DND-41 (cell line): Measurements from ENCODE around the gene RBFOX2.

Source experiments
- ATAC-seq: fragments of 200-7000 bp; cut with Tn5 transposase; 3 replicates; pipeline ENCODE4 v1.9.1; 2021; ENCODE audit warnings: low read depth; ENCODE audit not compliant: insufficient read depth
- DNase-seq: peaks from one replicate; pipeline ENCODE4 v3.0.0-alpha.2; 2020
- H2AFZ ChIP-seq: 2 replicates; pipeline ENCODE4 v1.6.0; 2012; ENCODE audit warnings: low read depth, low read length
- H3K27ac ChIP-seq: 2 replicates; pipeline ENCODE4 v1.5.1; 2012; ENCODE audit warnings: low read length, inconsistent platforms
- H3K27me3 ChIP-seq: fragments of 200-600 bp; sonication (generic); 2 replicates; pipeline ENCODE4 v1.6.0; 2012; ENCODE audit warnings: low read length, mild to moderate bottlenecking, inconsistent platforms; ENCODE audit not compliant: insufficient read depth, poor library complexity
- H3K36me3 ChIP-seq: 2 replicates; pipeline ENCODE4 v1.5.1; 2012; ENCODE audit warnings: low read length, inconsistent platforms; ENCODE audit not compliant: insufficient read depth
- H3K4me1 ChIP-seq: 2 replicates; pipeline ENCODE4 v1.5.1; 2012; ENCODE audit warnings: mild to moderate bottlenecking, low read length; ENCODE audit not compliant: insufficient read depth
- H3K4me2 ChIP-seq: 2 replicates; pipeline ENCODE4 v1.6.0; 2012; ENCODE audit warnings: mild to moderate bottlenecking, moderate library complexity, low read length, inconsistent platforms; ENCODE audit not compliant: insufficient read depth
- H3K4me3 ChIP-seq, 2 experiments: fragments of 200-600 bp in 1 of 2; shearing (Covaris generic) in 1 of 2; 2 replicates each; pipeline ENCODE4 v1.5.1; 2012 to 2016; ENCODE audit warnings: inconsistent platforms in 2 of 2, low read length in 2 of 2, mild to moderate bottlenecking in 2 of 2, low read depth in 1 of 2, moderate library complexity in 1 of 2
- H3K79me2 ChIP-seq: 2 replicates; pipeline ENCODE4 v1.6.0; 2012; ENCODE audit warnings: low read length, inconsistent platforms; ENCODE audit not compliant: insufficient read depth
- H3K9ac ChIP-seq: 2 replicates; pipeline ENCODE4 v1.6.0; 2012; ENCODE audit warnings: low read depth, mild to moderate bottlenecking, inconsistent platforms, low read length, moderate library complexity
- H3K9me3 ChIP-seq: 2 replicates; pipeline ENCODE4 v1.5.1; 2012; ENCODE audit warnings: low read length, moderate library complexity, mild to moderate bottlenecking, inconsistent platforms; ENCODE audit not compliant: insufficient read depth, severe bottlenecking
- H4K20me1 ChIP-seq: 2 replicates; pipeline ENCODE4 v1.6.0; 2012; ENCODE audit warnings: low read length; ENCODE audit not compliant: insufficient read depth
- CTCF ChIP-seq: IDR thresholded peaks from 2 replicates; pipeline ENCODE4 v1.5.1; 2012; ENCODE audit warnings: borderline replicate concordance, low read length, moderate library complexity, mild to moderate bottlenecking; ENCODE audit not compliant: poor library complexity, severe bottlenecking; ENCODE audit errors: extremely low read depth
- EZH2 ChIP-seq: IDR thresholded peaks from 3 replicates; pipeline ENCODE4 v1.6.1; 2012; ENCODE audit warnings: borderline replicate concordance, low read depth, mild to moderate bottlenecking, moderate library complexity, low read length, inconsistent platforms; ENCODE audit not compliant: severe bottlenecking

The RBFOX2 gene

GRCh38 chr22:35978201-35978600 is 50.4 kb downstream of the RBFOX2 start:
- TF ChIP-seq EZH2 (no peak), CTCF (no peak)
- no peaks in the 10 kb centered on the region for H4K20me1 ChIP-seq
- no peak overlapping the region for H3K9ac ChIP-seq
- ATAC-seq (no peak), DNase-seq (no peak)
- H3K36me3 ChIP-seq, result no peaks in the 10 kb centered on the region
- H3K4me2 ChIP-seq, result no peak overlapping the region
- H3K9me3 ChIP-seq, result no peaks in the 10 kb centered on the region
- no peak overlapping the region for H3K27ac ChIP-seq
- H2AFZ ChIP-seq, result no peak overlapping the region
- H3K4me1 ChIP-seq, result no peaks in the 10 kb centered on the region
- peaks cover 8% of the 10 kb centered on the region for H3K27me3 ChIP-seq
- no peak overlapping the region for H3K4me3 ChIP-seq
- no peaks in the 10 kb centered on the region for H3K79me2 ChIP-seq

GRCh38 chr22:35977136-35977535 is 51.5 kb downstream of the RBFOX2 start:
- Histone ChIP-seq H3K27me3 (peaks cover 4% of the 10 kb centered on the region), H4K20me1 (no peaks in the 10 kb centered on the region), H3K4me1 (no peaks in the 10 kb centered on the region), H3K4me3 (no peak overlapping the region), H2AFZ (no peak overlapping the region), H3K9me3 (no peaks in the 10 kb centered on the region), H3K36me3 (no peaks in the 10 kb centered on the region), H3K27ac (no peak overlapping the region), H3K4me2 (no peak overlapping the region), H3K79me2 (no peaks in the 10 kb centered on the region), H3K9ac (no peak overlapping the region)
- DNase-seq (no peak), ATAC-seq (no peak)
- TF ChIP-seq EZH2 (no peak), CTCF (no peak)

GRCh38 chr22:35973388-35973787 is 55.2 kb downstream of the RBFOX2 start:
- H3K9ac ChIP-seq, result no peak overlapping the region
- TF ChIP-seq CTCF, result no peak
- TF ChIP-seq EZH2, result no peak
- no peak overlapping the region for H3K4me2 ChIP-seq
- H3K9me3 ChIP-seq, result no peaks in the 10 kb centered on the region
- H3K27me3 ChIP-seq, result no peaks in the 10 kb centered on the region
- ATAC-seq (no peak), DNase-seq (no peak)
- no peak overlapping the region for H3K4me3 ChIP-seq
- H3K4me1 ChIP-seq, result no peaks in the 10 kb centered on the region
- no peaks in the 10 kb centered on the region for H3K79me2 ChIP-seq
- H3K27ac ChIP-seq, result no peak overlapping the region
- H4K20me1 ChIP-seq, result no peaks in the 10 kb centered on the region
- H2AFZ ChIP-seq, result no peak overlapping the region
- H3K36me3 ChIP-seq, result no peaks in the 10 kb centered on the region

- H3K9me3 ChIP-seq, result no peaks in the 10 kb centered on the region
- no peaks in the 10 kb centered on the region for H3K36me3 ChIP-seq
- H3K4me3 ChIP-seq, result no peak overlapping the region
- no peaks in the 10 kb centered on the region for H3K79me2 ChIP-seq
- H3K4me2 ChIP-seq, result no peak overlapping the region
- no peak overlapping the region for H3K9ac ChIP-seq
- no peaks in the 10 kb centered on the region for H3K4me1 ChIP-seq
- ATAC-seq, result no peak
- no peak overlapping the region for H2AFZ ChIP-seq
- no peaks in the 10 kb centered on the region for H4K20me1 ChIP-seq
- TF ChIP-seq EZH2 (no peak), CTCF (no peak)
- H3K27me3 ChIP-seq, result no peaks in the 10 kb centered on the region
- no peak overlapping the region for H3K27ac ChIP-seq
- no peak for DNase-seq
Measured at GRCh38 chr22:35972559-35972958, 56.1 kb downstream of the RBFOX2 start.
